Endothelial cell of umbilical vein (primary cell): ENCODE results near the gene LOXHD1. TPM values are rescaled to one million over a fixed set of nuclear protein-coding genes. Genes with fewer than 3 reads are reported as not detected.

Source experiments
- BruUV-seq: library from RNA; stranded (reverse); fragments of 400-500 nt; replicated peaks from 2 replicates; lab custom pipeline; 2021; lab: Mats Ljungman, UMichigan
- CTCF ChIA-PET: fragments of 300-600, 350-600 bp; sonication (Branson Sonifier 250); formaldehyde crosslinking; loops from one replicate; lab custom pipeline; 2021; ENCODE audit warnings: antibody characterized with exemption, inconsistent platforms; lab: Charles Lee
- POLR2A ChIA-PET: fragments of 300-600, 350-600 bp; sonication (Branson Sonifier 250); formaldehyde crosslinking; loops from one replicate; lab custom pipeline; 2021; ENCODE audit warnings: antibody characterized with exemption, inconsistent platforms; lab: Charles Lee
- DNase-seq: peaks from one replicate; pipeline ENCODE4 v3.0.0-alpha.2; 2011; ENCODE audit warnings: low read depth, low spot score
- FAIRE-seq: peaks from 2 replicates; lab custom pipeline; 2011; peaks lifted over from hg19 to GRCh38; lab: Jason Lieb, UNC
- H2AFZ ChIP-seq: 2 replicates; pipeline ENCODE4 v1.6.0; 2012; ENCODE audit warnings: low read depth, low read length, control low read depth, inconsistent platforms
- H3K27ac ChIP-seq: 2 replicates; pipeline ENCODE4 v1.5.1; 2011; ENCODE audit warnings: low read depth, mild to moderate bottlenecking, control low read depth, low read length, moderate library complexity; ENCODE audit not compliant: insufficient read depth
- H3K27me3 ChIP-seq, 2 experiments: 2 replicates each; pipeline versions ENCODE4 v1.6.0 to v1.6.1; 2011; ENCODE audit warnings: low read length in 2 of 2, mixed read lengths in 1 of 2; ENCODE audit not compliant: control insufficient read depth in 2 of 2, insufficient read depth in 2 of 2
- H3K36me3 ChIP-seq, 2 experiments: 2 replicates in 1 of 2; 3 replicates in 1 of 2; pipeline ENCODE4 v1.5.1; 2011; ENCODE audit warnings: low read length in 2 of 2, mild to moderate bottlenecking in 1 of 2, moderate library complexity in 1 of 2; ENCODE audit not compliant: control insufficient read depth in 2 of 2, insufficient read depth in 2 of 2; ENCODE audit errors: extremely low read depth in 1 of 2
- H3K4me1 ChIP-seq: 3 replicates; pipeline ENCODE4 v1.5.1; 2011; ENCODE audit warnings: mild to moderate bottlenecking, low read length; ENCODE audit not compliant: control insufficient read depth, insufficient read depth; ENCODE audit errors: extremely low read depth
- H3K4me2 ChIP-seq: 2 replicates; pipeline ENCODE4 v1.6.1; 2011; ENCODE audit warnings: low read length, control low read depth, mixed read lengths; ENCODE audit not compliant: insufficient read depth
- H3K4me3 ChIP-seq, 3 experiments: fragments of 200-600 bp in 1 of 3; sonication (generic), shearing (Covaris generic) in 1 of 3; replicated peaks in 1 of 3; 2 replicates each; pipeline ENCODE4 v1.5.1; 2011 to 2016; ENCODE audit warnings: control low read depth in 3 of 3, low read length in 3 of 3, mild to moderate bottlenecking in 2 of 3, inconsistent platforms in 1 of 3, low read depth in 1 of 3, moderate library complexity in 1 of 3; ENCODE audit not compliant: insufficient read depth in 1 of 3
- H3K79me2 ChIP-seq: 2 replicates; pipeline ENCODE4 v1.6.0; 2012; ENCODE audit warnings: low read length, inconsistent platforms; ENCODE audit not compliant: control insufficient read depth, insufficient read depth
- H3K9ac ChIP-seq: replicated peaks from 2 replicates; pipeline ENCODE3; 2011; ENCODE audit warnings: low read length, control low read depth; ENCODE audit not compliant: insufficient read depth; ENCODE audit errors: extremely low read depth
- H3K9me1 ChIP-seq: replicated peaks from 3 replicates; pipeline ENCODE4 v1.6.0; 2011; ENCODE audit warnings: mild to moderate bottlenecking, low read length; ENCODE audit not compliant: control insufficient read depth, insufficient read depth; ENCODE audit errors: extremely low read depth
- H3K9me3 ChIP-seq: replicated peaks from 2 replicates; pipeline ENCODE4 v1.5.1; 2012; ENCODE audit warnings: low read length, inconsistent platforms; ENCODE audit not compliant: control insufficient read depth, insufficient read depth
- H4K20me1 ChIP-seq: replicated peaks from 2 replicates; pipeline ENCODE3; 2011; ENCODE audit warnings: mild to moderate bottlenecking, low read length; ENCODE audit not compliant: control insufficient read depth, insufficient read depth; ENCODE audit errors: extremely low read depth
- EZH2 ChIP-seq: IDR thresholded peaks from 2 replicates; pipeline ENCODE4 v1.6.1; 2012; ENCODE audit warnings: borderline replicate concordance, low read depth, mild to moderate bottlenecking, moderate library complexity, low read length, inconsistent platforms; ENCODE audit not compliant: severe bottlenecking
- FOS ChIP-seq: IDR thresholded peaks from 2 replicates; pipeline ENCODE4 v1.6.1; 2011; ENCODE audit warnings: mild to moderate bottlenecking, low read length, moderate library complexity, borderline replicate concordance; ENCODE audit not compliant: insufficient read depth
- GATA2 ChIP-seq: IDR thresholded peaks from 2 replicates; pipeline ENCODE4 v1.7.0; 2011; ENCODE audit warnings: low read depth, mild to moderate bottlenecking, moderate library complexity, mixed read lengths, low read length; ENCODE audit not compliant: insufficient read length, insufficient read depth
- JUN ChIP-seq: IDR thresholded peaks from 2 replicates; pipeline ENCODE4 v1.6.1; 2011; ENCODE audit warnings: borderline replicate concordance, low read depth; ENCODE audit not compliant: insufficient read length, insufficient read depth
- MYC ChIP-seq: IDR thresholded peaks from one replicate; pipeline ENCODE4 v1.6.1; 2011; ENCODE audit warnings: mild to moderate bottlenecking, low read depth, low read length
- POLR2A ChIP-seq: IDR thresholded peaks from 2 replicates; pipeline ENCODE4 v1.6.1; 2012; ENCODE audit warnings: low read depth, mild to moderate bottlenecking, control low read depth, low read length
- POLR2AphosphoS5 ChIP-seq: IDR thresholded peaks from 2 replicates; pipeline ENCODE4 v1.6.1; 2012; ENCODE audit warnings: low read depth, mild to moderate bottlenecking, control low read depth, low read length, moderate library complexity; ENCODE audit not compliant: insufficient read depth
- dilution Hi-C: fragments of 300-500 bp; cut with MboI; formaldehyde crosslinking; loops from one replicate; pipeline ENCODE4 v1.15.0; 2019; ENCODE audit warnings: low sequenced_read_pairs; ENCODE audit not compliant: extremely low pct_ligation_motif_present
- intact Hi-C: fragments of 100-400 bp; cut with micrococcal nuclease; formaldehyde crosslinking; loops from one replicate; pipeline ENCODE4 v1.10.0; 2022
- polyA plus RNA-seq, 4 experiments: library from polyadenylated mRNA; depleted of rRNA in 3 of 4; stranded (reverse) in 3 of 4; unstranded in 1 of 4; fragments of >200 nt; gene quantifications; 2 replicates each; pipeline versions ENCODE4 v1.2.1 to v1.2.3, GENCODE V29; 2011 to 2012; ENCODE audit warnings: missing spikeins in 1 of 4
- total RNA-seq: library from RNA; stranded (reverse); gene quantifications from 2 replicates; pipeline ENCODE4 v1.2.3, GENCODE V29; 2021
- TF ChIP-seq, protein P1 (sequence below), 2 donors: IDR thresholded peaks; 1 replicate in 1 of 2; 2 replicates in 1 of 2; pipeline ENCODE4 v1.5.1; 2011; ENCODE audit warnings: low read length in 2 of 2, mild to moderate bottlenecking in 2 of 2, moderate library complexity in 2 of 2, control low read depth in 1 of 2, inconsistent platforms in 1 of 2, low read depth in 1 of 2; ENCODE audit not compliant: insufficient read depth in 1 of 2; ENCODE audit errors: extremely low read depth in 1 of 2
- TF ChIP-seq, protein P2 (sequence below): IDR thresholded peaks from 2 replicates; pipeline ENCODE4 v1.6.1; 2011; ENCODE audit not compliant: insufficient read depth, insufficient read length

The LOXHD1 gene
- total and polyA plus RNA-seq, 2 donors (not counting 3 experiments of a cell fraction or from before 2014, with no cell fraction given), result not detected

DNA sequence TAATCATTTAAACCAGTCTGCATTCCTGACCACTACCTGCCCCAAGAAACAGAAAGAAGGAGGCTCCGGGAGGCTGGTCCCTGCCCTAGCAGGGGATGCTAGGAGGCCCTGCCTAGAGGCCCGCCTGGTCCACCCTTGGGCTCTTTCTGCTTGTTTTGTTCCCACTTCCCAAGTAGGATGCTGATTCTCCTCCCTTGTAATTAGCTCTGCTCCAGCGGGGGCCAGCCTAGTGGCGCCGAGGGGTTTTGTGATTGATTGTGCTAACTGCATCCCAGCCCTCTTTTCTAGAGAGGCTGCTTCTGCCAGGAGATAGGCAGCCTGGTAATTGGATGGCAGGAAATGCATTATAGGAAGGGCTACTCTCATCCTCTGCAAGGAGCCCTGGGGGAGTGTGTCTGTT lies 220.0 kb downstream of the LOXHD1 start:
- Histone ChIP-seq H3K4me2 (no peak overlapping the region), H3K9ac (no peak overlapping the region), H2AFZ (no peak overlapping the region), H3K4me3 (no peak overlapping the region), H4K20me1 (no peaks in the 10 kb centered on the region), H3K36me3 (no peaks in the 10 kb centered on the region), H3K9me3 (no peaks in the 10 kb centered on the region), H3K9me1 (no peaks in the 10 kb centered on the region), H3K79me2 (no peaks in the 10 kb centered on the region), H3K27ac (no peak overlapping the region), H3K27me3 (no peaks in the 10 kb centered on the region), H3K4me1 (no peaks in the 10 kb centered on the region)
- POLR2A ChIA-PET, result no interaction called here
- TF ChIP-seq, protein P1, sequence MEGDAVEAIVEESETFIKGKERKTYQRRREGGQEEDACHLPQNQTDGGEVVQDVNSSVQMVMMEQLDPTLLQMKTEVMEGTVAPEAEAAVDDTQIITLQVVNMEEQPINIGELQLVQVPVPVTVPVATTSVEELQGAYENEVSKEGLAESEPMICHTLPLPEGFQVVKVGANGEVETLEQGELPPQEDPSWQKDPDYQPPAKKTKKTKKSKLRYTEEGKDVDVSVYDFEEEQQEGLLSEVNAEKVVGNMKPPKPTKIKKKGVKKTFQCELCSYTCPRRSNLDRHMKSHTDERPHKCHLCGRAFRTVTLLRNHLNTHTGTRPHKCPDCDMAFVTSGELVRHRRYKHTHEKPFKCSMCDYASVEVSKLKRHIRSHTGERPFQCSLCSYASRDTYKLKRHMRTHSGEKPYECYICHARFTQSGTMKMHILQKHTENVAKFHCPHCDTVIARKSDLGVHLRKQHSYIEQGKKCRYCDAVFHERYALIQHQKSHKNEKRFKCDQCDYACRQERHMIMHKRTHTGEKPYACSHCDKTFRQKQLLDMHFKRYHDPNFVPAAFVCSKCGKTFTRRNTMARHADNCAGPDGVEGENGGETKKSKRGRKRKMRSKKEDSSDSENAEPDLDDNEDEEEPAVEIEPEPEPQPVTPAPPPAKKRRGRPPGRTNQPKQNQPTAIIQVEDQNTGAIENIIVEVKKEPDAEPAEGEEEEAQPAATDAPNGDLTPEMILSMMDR (IDR thresholded peaks at IDR 0.05; ENCODE audit: extremely low read depth in 1 of 2, insufficient read depth in 1 of 2, low read depth in 1 of 2, low read length in 2 of 2), result no peak
- intact Hi-C loops (no loop called here), dilution Hi-C loops (no loop called here)
- FAIRE-seq (no peak), DNase-seq (no peak)
- no TSS peak for BruUV-seq
- CTCF ChIA-PET, result no interaction called here

DNA sequence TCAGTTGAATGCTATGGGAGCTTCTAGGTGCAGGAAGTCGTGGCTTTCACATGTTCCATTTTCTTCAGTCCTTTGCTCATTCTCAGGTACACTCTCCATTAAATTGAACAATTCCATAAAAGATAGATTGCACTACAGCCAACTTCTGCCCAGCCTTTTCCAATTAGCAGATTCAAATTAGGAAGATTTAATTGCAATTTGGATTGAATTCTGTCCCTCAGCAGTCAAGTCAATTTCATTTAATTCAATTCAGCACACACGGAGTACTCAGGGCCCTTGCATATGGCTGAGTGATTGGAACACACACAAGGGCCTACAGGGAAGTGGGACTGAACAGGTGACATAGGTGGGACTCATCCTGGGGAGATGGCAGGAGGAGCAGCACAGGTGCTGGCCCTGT lies 220.4 kb downstream of the LOXHD1 start:
- H4K20me1 ChIP-seq, result no peaks in the 10 kb centered on the region
- TF ChIP-seq GATA2, result no peak
- no peak for TF ChIP-seq FOS
- TF ChIP-seq, protein P1 (IDR thresholded peaks at IDR 0.05; ENCODE audit: extremely low read depth in 1 of 2, insufficient read depth in 1 of 2, low read depth in 1 of 2, low read length in 2 of 2), result no peak
- TF ChIP-seq, protein P2, sequence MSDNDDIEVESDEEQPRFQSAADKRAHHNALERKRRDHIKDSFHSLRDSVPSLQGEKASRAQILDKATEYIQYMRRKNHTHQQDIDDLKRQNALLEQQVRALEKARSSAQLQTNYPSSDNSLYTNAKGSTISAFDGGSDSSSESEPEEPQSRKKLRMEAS, result no peak
- TF ChIP-seq POLR2AphosphoS5, result no peak
- no peak for TF ChIP-seq MYC
- TF ChIP-seq POLR2A, result no peak
- no peak for TF ChIP-seq JUN
- TF ChIP-seq EZH2, result no peak
- H3K9me3 ChIP-seq, result no peaks in the 10 kb centered on the region
- intact Hi-C loops (no loop called here), dilution Hi-C loops (no loop called here)
- H3K4me3 ChIP-seq, result no peak overlapping the region
- H3K79me2 ChIP-seq, result no peaks in the 10 kb centered on the region
- no peaks in the 10 kb centered on the region for H3K27me3 ChIP-seq
- BruUV-seq, result no TSS peak
- no peaks in the 10 kb centered on the region for H3K36me3 ChIP-seq
- no peak overlapping the region for H3K27ac ChIP-seq
- no peak overlapping the region for H3K9ac ChIP-seq
- H3K4me1 ChIP-seq, result no peaks in the 10 kb centered on the region
- FAIRE-seq (no peak), DNase-seq (no peak)
- no peaks in the 10 kb centered on the region for H3K9me1 ChIP-seq
- no peak overlapping the region for H2AFZ ChIP-seq
- ChIA-PET POLR2A (no interaction called here), CTCF (no interaction called here)
- no peak overlapping the region for H3K4me2 ChIP-seq
